AG04449 (cell line): ENCODE results near the gene DNAAF5.
"Not testable (repeated sequence)": the region's sequence is repeated elsewhere in the genome, so short reads cannot be mapped to it uniquely, and the experiment has no call there.

Source experiments
- CTCF ChIA-PET: fragments of 350-600 bp; formaldehyde crosslinking; extraction: SDS; loops from one replicate; lab custom pipeline; 2021; ENCODE audit warnings: antibody characterized with exemption; lab: Yijun Ruan, JAX
- POLR2A ChIA-PET: fragments of 400-600, 350-600 bp; formaldehyde crosslinking; extraction: SDS; loops from one replicate; lab custom pipeline; 2020; ENCODE audit warnings: antibody characterized with exemption, inconsistent platforms; lab: Yijun Ruan, JAX
- DNase-seq: peaks from one replicate; pipeline ENCODE4 v3.0.0-alpha.2; 2010; ENCODE audit warnings: low read depth, low spot score
- H3K4me3 ChIP-seq: 2 replicates; pipeline ENCODE4 v1.5.1; 2011; ENCODE audit warnings: low read depth, mild to moderate bottlenecking, control low read depth, low read length
- CTCF ChIP-seq: IDR thresholded peaks from one replicate; pipeline ENCODE4 v1.5.1; 2011; ENCODE audit warnings: mild to moderate bottlenecking, moderate library complexity, low read length, control low read depth, inconsistent platforms; ENCODE audit not compliant: insufficient read depth; ENCODE audit errors: missing control alignments

Gene DNAAF5

GRCh38 chr7:742791-743190, 16.3 kb downstream of the DNAAF5 start:
- CTCF ChIA-PET = interaction anchor here (1.5 kb wide), 1 partner anchor 12 kb away, joined by 4 read pairs; no protein-coding TSS in a partner anchor
- no peak for TF ChIP-seq CTCF
- no peak overlapping the region for H3K4me3 ChIP-seq
- DNase-seq = no peak
- POLR2A ChIA-PET = no interaction called here

- POLR2A ChIA-PET, H3K4me3 ChIP-seq, DNase-seq: not testable (repeated sequence)
- CTCF ChIA-PET = interaction anchor here (1.5 kb wide), 1 partner anchor 12 kb away, joined by 4 read pairs; no protein-coding TSS in a partner anchor
Observed at GRCh38 chr7:743341-744127, 17.0 kb downstream of the DNAAF5 start.

GRCh38 chr7:744128-744520, 17.6 kb downstream of the DNAAF5 start:
- DNase-seq, POLR2A ChIA-PET, CTCF ChIA-PET: not testable (repeated sequence)

GRCh38 chr7:744854-745430, 18.4 kb downstream of the DNAAF5 start:
- no peak overlapping the region for H3K4me3 ChIP-seq
- CTCF ChIA-PET = no interaction called here
- TF ChIP-seq CTCF = no peak
- POLR2A ChIA-PET = no interaction called here
- DNase-seq = no peak

More at GRCh38 chr7:744128-744520, 17.6 kb downstream of the DNAAF5 start:
- H3K4me3 ChIP-seq = not testable (repeated sequence)

GRCh38 chr7:745431-746154, 19.1 kb downstream of the DNAAF5 start:
- DNase-seq = no peak
- TF ChIP-seq CTCF = no peak
- no peak overlapping the region for H3K4me3 ChIP-seq
- ChIA-PET CTCF (no interaction called here), POLR2A (no interaction called here)

GRCh38 chr7:746155-747061, 19.9 kb downstream of the DNAAF5 start:
- no peak overlapping the region for H3K4me3 ChIP-seq
- no peak for DNase-seq
- no peak for TF ChIP-seq CTCF
- ChIA-PET CTCF (no interaction called here), POLR2A (interaction anchor here (0.6 kb wide), 1 partner anchor 63 kb away, joined by 3 read pairs; no protein-coding TSS in a partner anchor)
